ENCODE results near the gene RALGPS1.

Gene RALGPS1

GRCh38 chr9:126880947-126881332 lies 33.6 kb upstream of the RALGPS1 start:
- H3K27me3 ChIP-seq (ENCODE audit: control insufficient read depth, insufficient read depth, low read length): no peaks in the 10 kb centered on the region
- H3K27ac ChIP-seq (ENCODE audit: low read depth, low read length): no peak overlapping the region
- H3K9ac ChIP-seq (ENCODE audit: low read depth, low read length): no peak overlapping the region
- H3K4me1 ChIP-seq (ENCODE audit: control insufficient read depth, insufficient read depth, low read length): peaks cover 6% of the 10 kb centered on the region; the same call in 1 of the 2 replicates
- H3K36me3 ChIP-seq (ENCODE audit: control insufficient read depth, insufficient read depth, low read length): peaks cover 31% of the 10 kb centered on the region
- no peaks in the 10 kb centered on the region for H3K9me3 ChIP-seq (ENCODE audit: control insufficient read depth, insufficient read depth, low read length)
- H3K4me3 ChIP-seq (ENCODE audit: low read depth, low read length): no peak overlapping the region

GRCh38 chr9:126882746-126883145 lies 31.8 kb upstream of the RALGPS1 start:
- no peaks in the 10 kb centered on the region for H3K27me3 ChIP-seq (ENCODE audit: control insufficient read depth, insufficient read depth, low read length)
- no peaks in the 10 kb centered on the region for H3K9me3 ChIP-seq (ENCODE audit: control insufficient read depth, insufficient read depth, low read length)
- H3K4me3 ChIP-seq (ENCODE audit: low read depth, low read length): no peak overlapping the region
- peaks cover 14% of the 10 kb centered on the region; the same call in 1 of the 2 replicates for H3K4me1 ChIP-seq (ENCODE audit: control insufficient read depth, insufficient read depth, low read length)
- no peak overlapping the region for H3K27ac ChIP-seq (ENCODE audit: low read depth, low read length)
- H3K36me3 ChIP-seq (ENCODE audit: control insufficient read depth, insufficient read depth, low read length): peaks cover 31% of the 10 kb centered on the region
- H3K9ac ChIP-seq (ENCODE audit: low read depth, low read length): no peak overlapping the region

DNA sequence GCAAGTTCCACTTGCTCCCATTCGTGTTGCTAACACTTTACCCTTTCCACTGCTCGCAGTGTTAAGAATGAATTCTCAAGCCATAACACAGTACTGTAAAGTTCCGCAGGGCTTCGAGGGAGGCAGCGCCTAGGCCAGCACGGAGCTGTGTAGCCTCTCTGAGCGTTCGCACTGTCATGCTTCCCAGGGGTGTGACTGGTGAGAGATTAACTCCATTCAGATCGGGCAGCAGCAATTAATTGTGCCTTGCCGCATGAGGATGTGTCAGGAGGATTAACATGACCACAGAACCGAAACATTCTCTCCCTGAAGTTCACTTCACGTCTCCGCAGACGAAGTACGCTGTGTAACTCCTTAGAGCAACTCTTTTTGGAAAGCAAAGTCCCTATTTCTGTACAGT lies 30.9 kb upstream of the RALGPS1 start:
- H3K27ac ChIP-seq (ENCODE audit: low read depth, low read length): peak overlapping the region; percentile 15
- no peak overlapping the region for H3K4me3 ChIP-seq (ENCODE audit: low read depth, low read length)
- peaks cover 14% of the 10 kb centered on the region; the same call in 1 of the 2 replicates for H3K4me1 ChIP-seq (ENCODE audit: control insufficient read depth, insufficient read depth, low read length)
- peaks cover 31% of the 10 kb centered on the region for H3K36me3 ChIP-seq (ENCODE audit: control insufficient read depth, insufficient read depth, low read length)
- no peak overlapping the region for H3K9ac ChIP-seq (ENCODE audit: low read depth, low read length)
- no peaks in the 10 kb centered on the region for H3K27me3 ChIP-seq (ENCODE audit: control insufficient read depth, insufficient read depth, low read length)
- H3K9me3 ChIP-seq (ENCODE audit: control insufficient read depth, insufficient read depth, low read length): no peaks in the 10 kb centered on the region

GRCh38 chr9:126885131-126885641 lies 29.4 kb upstream of the RALGPS1 start:
- no peak overlapping the region for H3K27ac ChIP-seq (ENCODE audit: low read depth, low read length)
- peaks cover 19% of the 10 kb centered on the region for H3K36me3 ChIP-seq (ENCODE audit: control insufficient read depth, insufficient read depth, low read length)
- H3K4me3 ChIP-seq (ENCODE audit: low read depth, low read length): no peak overlapping the region
- H3K4me1 ChIP-seq (ENCODE audit: control insufficient read depth, insufficient read depth, low read length): peaks cover 14% of the 10 kb centered on the region; the same call in 1 of the 2 replicates
- no peaks in the 10 kb centered on the region for H3K9me3 ChIP-seq (ENCODE audit: control insufficient read depth, insufficient read depth, low read length)
- no peaks in the 10 kb centered on the region for H3K27me3 ChIP-seq (ENCODE audit: control insufficient read depth, insufficient read depth, low read length)
- H3K9ac ChIP-seq (ENCODE audit: low read depth, low read length): no peak overlapping the region

DNA sequence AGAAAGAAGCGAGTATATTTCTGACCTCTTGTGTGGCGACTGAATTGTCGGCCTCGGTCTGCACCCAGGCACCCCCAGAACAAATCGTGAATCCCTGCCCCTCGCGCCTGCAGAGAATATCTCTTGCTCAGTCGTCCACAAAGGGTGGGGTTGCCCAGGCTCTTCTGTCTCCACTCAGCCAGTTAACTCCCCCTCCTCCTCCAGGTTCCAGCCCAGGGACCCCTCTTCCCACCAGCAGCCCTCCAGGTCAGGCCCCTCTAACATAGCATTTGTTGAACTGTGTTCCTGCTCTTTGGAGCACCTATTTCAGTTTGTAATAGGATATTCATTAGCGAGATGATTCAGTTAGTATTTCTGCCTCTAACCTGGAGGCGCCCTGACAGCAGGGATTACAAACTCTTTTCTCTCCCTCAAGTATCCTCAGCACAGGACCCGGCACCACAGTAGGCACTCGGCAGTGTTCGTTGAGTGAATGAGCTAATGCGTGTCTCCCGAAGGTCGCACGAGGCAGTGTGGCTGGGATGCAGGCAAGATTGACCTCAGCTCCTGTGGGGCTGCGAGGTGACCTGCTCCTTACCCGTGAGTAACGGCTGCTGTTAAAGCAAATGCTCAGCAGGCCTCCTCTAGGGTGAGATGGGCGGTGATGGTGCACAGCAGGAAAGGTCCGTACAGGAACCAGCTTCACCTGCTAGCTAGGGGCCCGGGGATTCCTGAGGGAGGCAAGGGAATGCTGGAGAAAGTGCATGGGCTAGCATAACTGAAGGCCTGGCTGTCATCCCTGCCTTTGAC lies 28.4 kb upstream of the RALGPS1 start:
- no peaks in the 10 kb centered on the region for H3K27me3 ChIP-seq (ENCODE audit: control insufficient read depth, insufficient read depth, low read length)
- H3K4me1 ChIP-seq (ENCODE audit: control insufficient read depth, insufficient read depth, low read length): peaks cover 14% of the 10 kb centered on the region; the same call in 1 of the 2 replicates
- H3K36me3 ChIP-seq (ENCODE audit: control insufficient read depth, insufficient read depth, low read length): peaks cover 10% of the 10 kb centered on the region
- H3K9me3 ChIP-seq (ENCODE audit: control insufficient read depth, insufficient read depth, low read length): no peaks in the 10 kb centered on the region
- H3K4me3 ChIP-seq (ENCODE audit: low read depth, low read length): no peak overlapping the region
- no peak overlapping the region for H3K9ac ChIP-seq (ENCODE audit: low read depth, low read length)
- no peak overlapping the region for H3K27ac ChIP-seq (ENCODE audit: low read depth, low read length)

- Histone ChIP-seq H3K27ac (ENCODE audit: low read depth, low read length) (no peak overlapping the region), H3K9me3 (ENCODE audit: control insufficient read depth, insufficient read depth, low read length) (no peaks in the 10 kb centered on the region), H3K9ac (ENCODE audit: low read depth, low read length) (no peak overlapping the region), H3K4me1 (ENCODE audit: control insufficient read depth, insufficient read depth, low read length) (peaks cover 14% of the 10 kb centered on the region; the same call in 1 of the 2 replicates), H3K4me3 (ENCODE audit: low read depth, low read length) (no peak overlapping the region), H3K36me3 (ENCODE audit: control insufficient read depth, insufficient read depth, low read length) (peaks cover 6% of the 10 kb centered on the region), H3K27me3 (ENCODE audit: control insufficient read depth, insufficient read depth, low read length) (no peaks in the 10 kb centered on the region)
Measured at GRCh38 chr9:126886897-126887296, 27.7 kb upstream of the RALGPS1 start.

DNA sequence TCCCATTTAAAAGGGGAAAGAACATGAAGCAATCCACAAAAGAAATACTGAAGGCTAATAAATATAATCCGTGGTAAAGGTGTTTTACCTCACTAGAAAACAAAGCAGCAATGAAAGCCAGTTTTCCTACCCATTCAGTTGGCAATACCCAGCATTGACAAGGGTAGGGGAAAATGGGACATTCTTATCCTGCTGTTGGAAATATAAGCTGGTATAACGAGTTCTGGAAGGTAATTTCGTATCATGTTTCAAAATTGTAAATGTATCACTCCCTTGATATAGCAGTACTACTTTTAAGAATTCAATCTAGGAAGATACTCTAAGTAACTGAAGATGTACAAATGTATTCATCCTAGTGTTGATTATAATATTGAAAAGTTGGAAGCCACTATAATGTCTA lies 22.9 kb upstream of the RALGPS1 start:
- no peaks in the 10 kb centered on the region for H3K27me3 ChIP-seq (ENCODE audit: control insufficient read depth, insufficient read depth, low read length)
- no peak overlapping the region for H3K9ac ChIP-seq (ENCODE audit: low read depth, low read length)
- H3K36me3 ChIP-seq (ENCODE audit: control insufficient read depth, insufficient read depth, low read length): no peaks in the 10 kb centered on the region
- H3K4me1 ChIP-seq (ENCODE audit: control insufficient read depth, insufficient read depth, low read length): 0 out of 2 replicates have a peak, but pooled peaks cover under 1% of the 10 kb centered on the region
- H3K27ac ChIP-seq (ENCODE audit: low read depth, low read length): no peak overlapping the region
- no peaks in the 10 kb centered on the region for H3K9me3 ChIP-seq (ENCODE audit: control insufficient read depth, insufficient read depth, low read length)
- H3K4me3 ChIP-seq (ENCODE audit: low read depth, low read length): no peak overlapping the region

GRCh38 chr9:126893079-126893478 lies 21.5 kb upstream of the RALGPS1 start:
- Histone ChIP-seq H3K4me1 (ENCODE audit: control insufficient read depth, insufficient read depth, low read length) (no peaks in the 10 kb centered on the region), H3K27me3 (ENCODE audit: control insufficient read depth, insufficient read depth, low read length) (no peaks in the 10 kb centered on the region), H3K9me3 (ENCODE audit: control insufficient read depth, insufficient read depth, low read length) (no peaks in the 10 kb centered on the region), H3K36me3 (ENCODE audit: control insufficient read depth, insufficient read depth, low read length) (no peaks in the 10 kb centered on the region), H3K4me3 (ENCODE audit: low read depth, low read length) (no peak overlapping the region), H3K27ac (ENCODE audit: low read depth, low read length) (no peak overlapping the region), H3K9ac (ENCODE audit: low read depth, low read length) (no peak overlapping the region)

GRCh38 chr9:126894052-126894603 lies 20.5 kb upstream of the RALGPS1 start:
- Histone ChIP-seq H3K4me1 (ENCODE audit: control insufficient read depth, insufficient read depth, low read length) (no peaks in the 10 kb centered on the region), H3K27ac (ENCODE audit: low read depth, low read length) (no peak overlapping the region), H3K9ac (ENCODE audit: low read depth, low read length) (no peak overlapping the region), H3K9me3 (ENCODE audit: control insufficient read depth, insufficient read depth, low read length) (no peaks in the 10 kb centered on the region), H3K27me3 (ENCODE audit: control insufficient read depth, insufficient read depth, low read length) (no peaks in the 10 kb centered on the region), H3K36me3 (ENCODE audit: control insufficient read depth, insufficient read depth, low read length) (no peaks in the 10 kb centered on the region), H3K4me3 (ENCODE audit: low read depth, low read length) (no peak overlapping the region)

DNA sequence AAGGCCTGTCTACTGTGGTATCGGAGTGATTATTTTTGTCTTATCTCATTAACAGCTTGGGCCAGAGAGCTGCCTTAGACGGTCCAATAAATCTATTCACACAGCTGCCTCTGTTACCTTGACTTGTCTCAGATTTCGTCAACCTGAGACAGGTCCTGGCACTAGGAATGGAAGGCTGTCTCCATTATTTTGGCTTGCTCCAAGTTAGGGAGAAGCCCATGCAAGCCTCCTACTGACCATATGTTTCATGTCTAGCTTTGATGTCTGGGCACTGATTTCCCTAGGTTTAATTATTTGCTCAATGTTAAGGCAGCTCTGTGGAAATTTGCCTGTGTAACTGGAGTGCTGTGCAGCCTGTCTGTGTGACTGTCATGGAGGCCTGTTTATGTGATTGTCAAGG lies 12.4 kb upstream of the RALGPS1 start:
- Histone ChIP-seq H3K27ac (ENCODE audit: low read depth, low read length) (no peak overlapping the region), H3K4me1 (ENCODE audit: control insufficient read depth, insufficient read depth, low read length) (no peaks in the 10 kb centered on the region), H3K36me3 (ENCODE audit: control insufficient read depth, insufficient read depth, low read length) (no peaks in the 10 kb centered on the region), H3K27me3 (ENCODE audit: control insufficient read depth, insufficient read depth, low read length) (no peaks in the 10 kb centered on the region), H3K4me3 (ENCODE audit: low read depth, low read length) (no peak overlapping the region), H3K9me3 (ENCODE audit: control insufficient read depth, insufficient read depth, low read length) (no peaks in the 10 kb centered on the region), H3K9ac (ENCODE audit: low read depth, low read length) (no peak overlapping the region)

GRCh38 chr9:126904586-126904985 lies 10.0 kb upstream of the RALGPS1 start:
- Histone ChIP-seq H3K9ac (ENCODE audit: low read depth, low read length) (no peak overlapping the region), H3K27ac (ENCODE audit: low read depth, low read length) (no peak overlapping the region), H3K36me3 (ENCODE audit: control insufficient read depth, insufficient read depth, low read length) (no peaks in the 10 kb centered on the region), H3K4me3 (ENCODE audit: low read depth, low read length) (no peak overlapping the region), H3K27me3 (ENCODE audit: control insufficient read depth, insufficient read depth, low read length) (no peaks in the 10 kb centered on the region), H3K4me1 (ENCODE audit: control insufficient read depth, insufficient read depth, low read length) (no peaks in the 10 kb centered on the region), H3K9me3 (ENCODE audit: control insufficient read depth, insufficient read depth, low read length) (no peaks in the 10 kb centered on the region)
